ENCODE data around the gene ZC3H12A.
"Not testable (repeated sequence)": the region's sequence is repeated elsewhere in the genome, so short reads cannot be mapped to it uniquely, and the experiment has no call there.

The ZC3H12A gene

DNA sequence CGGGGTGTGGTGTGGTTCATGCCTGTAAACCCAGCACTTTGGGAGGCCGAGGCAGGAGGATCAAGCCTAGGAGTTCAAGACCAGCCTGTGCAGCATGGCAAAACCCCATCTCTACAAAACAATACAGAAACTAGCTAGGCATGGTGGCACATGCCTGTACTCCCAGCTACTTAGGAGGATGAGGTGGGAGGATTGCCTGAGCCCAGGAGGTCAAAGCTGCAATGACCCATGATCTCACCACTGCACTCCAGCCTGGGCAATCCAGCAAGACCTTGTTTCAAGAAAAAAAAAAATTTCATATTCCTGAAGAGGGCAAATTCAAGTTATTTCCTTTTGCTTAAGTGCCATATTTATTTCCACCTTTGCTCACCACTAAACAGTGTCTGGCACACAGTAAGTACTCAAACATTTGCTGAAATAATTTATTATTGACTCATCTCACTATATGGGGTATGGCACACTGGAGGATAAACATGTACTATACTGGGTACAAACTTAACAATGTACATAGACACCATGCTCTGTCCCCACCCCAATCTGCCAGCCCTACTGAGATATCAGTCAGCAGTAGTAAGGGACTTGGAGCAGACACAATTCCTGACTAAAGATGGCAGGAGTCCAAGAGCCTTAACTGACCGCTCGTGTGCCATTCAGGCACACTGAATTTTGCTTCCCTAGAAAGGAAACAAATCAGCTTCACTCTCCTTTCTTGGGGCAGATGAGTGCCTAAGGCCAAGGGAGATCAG is 24.7 kb downstream of the ZC3H12A start:
- DNase-seq (ENCODE audit: low read depth), result no peak
- no peak overlapping the region for H3K4me3 ChIP-seq (ENCODE audit: low read depth, low read length)
- TF ChIP-seq, protein P1, sequence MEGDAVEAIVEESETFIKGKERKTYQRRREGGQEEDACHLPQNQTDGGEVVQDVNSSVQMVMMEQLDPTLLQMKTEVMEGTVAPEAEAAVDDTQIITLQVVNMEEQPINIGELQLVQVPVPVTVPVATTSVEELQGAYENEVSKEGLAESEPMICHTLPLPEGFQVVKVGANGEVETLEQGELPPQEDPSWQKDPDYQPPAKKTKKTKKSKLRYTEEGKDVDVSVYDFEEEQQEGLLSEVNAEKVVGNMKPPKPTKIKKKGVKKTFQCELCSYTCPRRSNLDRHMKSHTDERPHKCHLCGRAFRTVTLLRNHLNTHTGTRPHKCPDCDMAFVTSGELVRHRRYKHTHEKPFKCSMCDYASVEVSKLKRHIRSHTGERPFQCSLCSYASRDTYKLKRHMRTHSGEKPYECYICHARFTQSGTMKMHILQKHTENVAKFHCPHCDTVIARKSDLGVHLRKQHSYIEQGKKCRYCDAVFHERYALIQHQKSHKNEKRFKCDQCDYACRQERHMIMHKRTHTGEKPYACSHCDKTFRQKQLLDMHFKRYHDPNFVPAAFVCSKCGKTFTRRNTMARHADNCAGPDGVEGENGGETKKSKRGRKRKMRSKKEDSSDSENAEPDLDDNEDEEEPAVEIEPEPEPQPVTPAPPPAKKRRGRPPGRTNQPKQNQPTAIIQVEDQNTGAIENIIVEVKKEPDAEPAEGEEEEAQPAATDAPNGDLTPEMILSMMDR (IDR thresholded peaks at IDR 0.05; ENCODE audit: low read depth, low read length, missing control alignments), result no peak

DNA sequence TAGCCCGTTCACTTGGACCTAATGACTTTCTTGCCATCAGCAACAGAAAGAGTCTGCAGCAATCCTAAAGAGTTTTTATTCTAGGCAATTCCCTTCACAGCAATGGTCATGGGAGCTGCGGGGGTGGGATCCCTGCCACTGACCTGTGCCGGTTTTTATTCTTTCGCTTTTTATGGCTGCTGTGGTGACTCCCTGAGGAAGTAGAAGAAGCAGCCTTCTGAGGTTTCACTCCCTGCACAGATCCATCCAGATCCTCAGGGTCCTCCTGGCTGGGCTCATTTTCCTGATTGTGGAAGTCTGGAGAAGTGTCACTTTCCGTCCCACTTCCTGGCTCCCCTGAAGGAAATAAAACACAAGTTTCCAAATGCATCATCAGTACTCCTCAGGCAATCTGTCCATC is 27.3 kb downstream of the ZC3H12A start:
- H3K4me3 ChIP-seq (ENCODE audit: low read depth, low read length), result no peak overlapping the region
- DNase-seq (ENCODE audit: low read depth), result no peak
- TF ChIP-seq, protein P1 (IDR thresholded peaks at IDR 0.05; ENCODE audit: low read depth, low read length, missing control alignments), result no peak

DNA sequence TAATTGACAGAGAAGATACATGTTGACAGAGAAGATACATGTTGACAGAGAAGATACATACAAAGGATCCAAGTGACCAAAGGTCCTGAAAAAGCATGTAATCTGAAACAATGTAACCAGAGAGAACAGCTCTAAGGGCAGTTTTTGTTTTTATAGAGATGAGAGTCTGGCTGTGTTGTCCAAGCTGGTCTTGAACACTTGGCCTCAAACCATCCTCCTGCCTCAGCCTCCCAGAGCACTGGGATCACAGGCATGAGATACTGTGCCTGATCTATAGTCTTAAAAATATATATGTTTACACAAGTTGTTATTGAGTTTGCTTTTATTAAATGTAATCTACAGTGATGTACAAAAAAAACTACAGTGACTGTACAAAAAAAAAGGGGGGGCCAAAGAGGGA is 27.7 kb downstream of the ZC3H12A start:
- H3K4me3 ChIP-seq (ENCODE audit: low read depth, low read length), result no peak overlapping the region
- TF ChIP-seq, protein P1 (IDR thresholded peaks at IDR 0.05; ENCODE audit: low read depth, low read length, missing control alignments), result no peak
- DNase-seq (ENCODE audit: low read depth), result no peak

DNA sequence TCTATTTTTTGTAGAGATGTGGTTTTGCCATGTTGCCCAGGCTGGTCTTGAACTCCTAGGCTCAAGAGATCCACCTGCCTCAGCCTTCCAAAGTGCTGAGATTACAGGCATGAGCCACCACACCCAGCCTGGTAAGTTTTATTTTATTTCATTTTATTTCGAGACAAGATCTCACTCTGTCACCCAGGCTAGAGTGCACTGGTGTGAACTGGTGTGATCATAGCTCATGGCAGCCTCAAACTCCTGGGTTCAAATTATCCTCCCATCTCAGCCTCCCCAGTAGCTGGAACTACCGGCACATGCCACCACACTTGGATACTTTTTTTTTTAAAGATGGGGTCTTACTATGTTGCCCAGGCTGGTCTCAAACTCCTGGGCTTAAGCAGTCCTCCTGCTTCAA is 28.4 kb downstream of the ZC3H12A start:
- not testable (repeated sequence) for DNase-seq (ENCODE audit: low read depth); H3K4me3 ChIP-seq (ENCODE audit: low read depth, low read length)

DNA sequence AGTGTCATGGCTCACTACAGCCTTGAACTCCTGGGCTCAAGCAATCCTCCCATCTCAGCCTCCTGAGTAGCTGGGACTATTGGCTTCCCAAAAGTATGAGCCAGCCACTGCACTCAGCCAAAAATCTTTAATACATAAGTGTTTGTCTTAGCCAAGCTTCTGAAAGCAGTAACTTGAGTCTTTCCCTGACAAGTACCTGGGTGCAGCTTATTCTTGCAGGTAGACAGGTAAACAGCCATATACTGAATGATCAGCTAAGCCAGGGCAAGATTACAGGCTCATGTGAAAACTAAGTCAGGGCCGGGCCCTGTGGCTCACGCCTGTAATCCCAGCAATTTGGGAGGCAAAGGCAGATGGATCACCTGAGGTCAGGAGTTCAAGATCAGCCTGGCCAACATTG is 32.4 kb downstream of the ZC3H12A start:
- TF ChIP-seq, protein P1 (IDR thresholded peaks at IDR 0.05; ENCODE audit: low read depth, low read length, missing control alignments), result no peak
- DNase-seq (ENCODE audit: low read depth), result no peak
- no peak overlapping the region for H3K4me3 ChIP-seq (ENCODE audit: low read depth, low read length)

DNA sequence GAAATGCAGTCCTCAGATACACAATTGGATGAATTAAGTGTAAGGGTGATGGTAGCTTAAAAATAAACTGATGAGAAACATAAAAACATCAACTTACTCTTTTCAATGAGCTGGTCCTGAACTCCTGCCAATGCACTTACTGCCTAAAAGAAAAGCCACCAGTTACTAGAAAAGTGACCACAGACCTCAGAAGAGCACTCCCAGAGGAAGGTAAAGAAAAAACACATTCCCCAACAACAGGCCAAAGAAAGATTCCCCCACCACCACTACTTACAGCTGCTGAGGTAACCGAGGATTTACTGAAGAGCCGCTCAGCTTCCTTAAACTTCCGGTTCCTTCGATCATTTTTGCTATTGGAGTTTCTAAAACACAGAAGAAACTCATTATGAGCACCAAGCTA is 34.8 kb downstream of the ZC3H12A start:
- TF ChIP-seq, protein P1 (IDR thresholded peaks at IDR 0.05; ENCODE audit: low read depth, low read length, missing control alignments), result peak; percentile 43
- H3K4me3 ChIP-seq (ENCODE audit: low read depth, low read length), result no peak overlapping the region
- DNase-seq (ENCODE audit: low read depth), result no peak

DNA sequence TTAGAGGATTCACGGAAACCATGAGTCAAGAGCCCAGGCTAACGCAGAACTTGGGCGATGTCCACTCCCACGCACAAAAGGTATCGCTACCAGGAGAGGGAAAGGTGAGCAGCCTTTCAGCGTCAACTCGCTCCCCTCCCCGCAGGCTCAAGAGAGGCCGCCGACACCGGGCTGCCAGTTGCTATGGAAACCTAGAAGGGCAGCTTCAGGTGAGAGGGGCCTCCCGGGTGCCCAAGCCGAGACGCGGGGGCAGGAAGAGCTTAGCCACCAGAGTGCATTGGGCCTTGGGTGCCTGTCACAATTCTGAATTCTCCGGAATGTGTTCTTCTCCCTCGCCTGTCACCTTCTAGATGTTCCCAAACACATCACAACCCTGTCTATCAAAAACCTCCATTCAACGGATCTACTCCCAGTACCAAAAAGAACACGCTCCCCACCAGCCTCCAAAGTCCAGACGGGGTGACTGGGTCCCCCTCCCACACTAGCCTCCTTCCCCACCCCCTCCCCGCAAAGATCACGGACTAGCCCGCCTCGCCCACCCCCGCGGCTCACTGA is 39.5 kb downstream of the ZC3H12A start:
- H3K4me3 ChIP-seq (ENCODE audit: low read depth, low read length), result peak overlapping the region; percentile 86
- TF ChIP-seq, protein P1 (IDR thresholded peaks at IDR 0.05; ENCODE audit: low read depth, low read length, missing control alignments), result no peak
- peak; percentile 25 for DNase-seq (ENCODE audit: low read depth)
